GM23338 (cell line): ENCODE measurements around the gene DTNA.

Source experiments
- CTCF ChIP-seq, 2 experiments: fragments of 200-600 bp in 1 of 2; sonication (generic) in 1 of 2; conservative IDR thresholded peaks; 2 replicates each; pipeline versions ENCODE4 v1.5.1 to v1.6.1; 2016 to 2017; ENCODE audit warnings: antibody characterized with exemption in 2 of 2, low read depth in 2 of 2, mild to moderate bottlenecking in 2 of 2, moderate library complexity in 1 of 2
- EZH2phosphoT487 ChIP-seq: fragments of 200-600 bp; sonication (generic); IDR thresholded peaks from one replicate; pipeline ENCODE4 v1.8.1; 2018; ENCODE audit warnings: antibody characterized with exemption; ENCODE audit not compliant: unreplicated experiment
- REST ChIP-seq: IDR thresholded peaks from one replicate; pipeline ENCODE4 v1.6.1; 2018; ENCODE audit warnings: antibody characterized with exemption; ENCODE audit not compliant: unreplicated experiment

GRCh38 chr18:34803877-34804400 lies 93.8 kb downstream of the DTNA start:
- TF ChIP-seq REST (no peak), EZH2phosphoT487 (no peak), CTCF (conservative IDR thresholded peaks at IDR 0.05; ENCODE audit: low read depth in 2 of 2) (no peak)
